HEK293 (cell line): ENCODE measurements around the gene MED15.

Experiments
- CTCF ChIA-PET: fragments of 350-600 bp; formaldehyde crosslinking; extraction: SDS; loops from one replicate; lab custom pipeline; 2021; ENCODE audit warnings: antibody characterized with exemption; lab: Yijun Ruan, JAX
- POLR2A ChIA-PET: fragments of 300-600 bp; formaldehyde crosslinking; extraction: SDS; loops from one replicate; lab custom pipeline; 2020; ENCODE audit warnings: antibody characterized with exemption, inconsistent platforms; lab: Yijun Ruan, JAX
- H3K27ac ChIP-seq: fragments of 200-500 bp; sonication (Bioruptor generic); 2 replicates; pipeline ENCODE4 v1.5.1; 2014; ENCODE audit warnings: low read depth, low read length, control low read depth, inconsistent platforms; ENCODE audit errors: extremely low read depth
- H3K36me3 ChIP-seq, 2 experiments: fragments of 200-500 bp in 1 of 2; sonication (Bioruptor generic) in 1 of 2; 1 replicate in 1 of 2; 2 replicates in 1 of 2; pipeline ENCODE4 v1.5.1; 2014 to 2017; ENCODE audit warnings: inconsistent platforms in 2 of 2, low read length in 2 of 2; ENCODE audit not compliant: control insufficient read depth in 2 of 2, insufficient read depth in 1 of 2
- H3K4me1 ChIP-seq: fragments of 200-500 bp; sonication (Bioruptor generic); 2 replicates; pipeline ENCODE4 v1.5.1; 2014; ENCODE audit warnings: mild to moderate bottlenecking, low read length, inconsistent platforms; ENCODE audit not compliant: control insufficient read depth, insufficient read depth
- H3K4me3 ChIP-seq: 2 replicates; pipeline ENCODE4 v1.5.1; 2011; ENCODE audit warnings: low read depth, mild to moderate bottlenecking, control low read depth, low read length, moderate library complexity
- H3K9me3 ChIP-seq: fragments of 200-500 bp; sonication (Bioruptor generic); 2 replicates; pipeline ENCODE4 v1.5.1; 2014; ENCODE audit warnings: low read depth, low read length, inconsistent platforms; ENCODE audit not compliant: control insufficient read depth, insufficient read depth
- FEZF1 ChIP-seq: fragments of 450-650 bp; formaldehyde crosslinking; IDR thresholded peaks from 2 replicates; pipeline ENCODE4 v1.5.1; 2016; ENCODE audit warnings: missing biosample characterization, missing genetic modification characterization
- GLIS2 ChIP-seq: fragments of 450-650 bp; formaldehyde crosslinking; IDR thresholded peaks from 2 replicates; pipeline ENCODE4 v1.5.1; 2016; ENCODE audit warnings: missing biosample characterization, missing genetic modification characterization
- SCRT2 ChIP-seq: fragments of 450-650 bp; formaldehyde crosslinking; IDR thresholded peaks from 2 replicates; pipeline ENCODE4 v1.5.1; 2016; ENCODE audit warnings: missing biosample characterization, missing genetic modification characterization
- ZBTB21 ChIP-seq: fragments of 450-650 bp; formaldehyde crosslinking; IDR thresholded peaks from 2 replicates; pipeline ENCODE4 v1.5.1; 2017; ENCODE audit warnings: missing biosample characterization, missing genetic modification characterization
- ZNF155 ChIP-seq: fragments of 450-650 bp; formaldehyde crosslinking; IDR thresholded peaks from 2 replicates; pipeline ENCODE4 v1.5.1; 2016; ENCODE audit warnings: missing biosample characterization, missing genetic modification characterization
- ZNF18 ChIP-seq: fragments of 450-650 bp; formaldehyde crosslinking; IDR thresholded peaks from 2 replicates; pipeline ENCODE4 v1.5.1; 2016; ENCODE audit warnings: missing biosample characterization, missing genetic modification characterization
- ZNF239 ChIP-seq: fragments of 450-650 bp; formaldehyde crosslinking; IDR thresholded peaks from 2 replicates; pipeline ENCODE4 v1.5.1; 2016; ENCODE audit warnings: missing biosample characterization, missing genetic modification characterization
- ZNF248 ChIP-seq: fragments of 450-650 bp; formaldehyde crosslinking; IDR thresholded peaks from 2 replicates; pipeline ENCODE4 v1.5.1; 2017; ENCODE audit warnings: missing biosample characterization, missing genetic modification characterization
- ZNF274 ChIP-seq, 2 experiments: fragments of 200-500 bp in 1 of 2; fragments of 450-650 bp in 1 of 2; sonication (Bioruptor generic) in 1 of 2; formaldehyde crosslinking in 1 of 2; IDR thresholded peaks; 2 replicates each; pipeline versions ENCODE4 v1.5.1 to v1.6.1; 2014 to 2016; ENCODE audit warnings: borderline replicate concordance in 1 of 2, inconsistent platforms in 1 of 2, low read length in 1 of 2, missing biosample characterization in 1 of 2, missing genetic modification characterization in 1 of 2
- ZNF350 ChIP-seq: fragments of 450-650 bp; formaldehyde crosslinking; IDR thresholded peaks from 2 replicates; pipeline ENCODE4 v1.5.0; 2017; ENCODE audit warnings: missing biosample characterization, mild to moderate bottlenecking, missing genetic modification characterization
- ZNF585B ChIP-seq: fragments of 450-650 bp; formaldehyde crosslinking; IDR thresholded peaks from 2 replicates; pipeline ENCODE4 v1.5.1; 2016; ENCODE audit warnings: missing biosample characterization, missing genetic modification characterization
- ZNF664 ChIP-seq: fragments of 450-650 bp; formaldehyde crosslinking; IDR thresholded peaks from 2 replicates; pipeline ENCODE4 v1.5.1; 2016; ENCODE audit warnings: missing biosample characterization, missing genetic modification characterization
- ZNF707 ChIP-seq: fragments of 450-650 bp; formaldehyde crosslinking; IDR thresholded peaks from 2 replicates; pipeline ENCODE4 v1.5.1; 2016; ENCODE audit warnings: missing biosample characterization, missing genetic modification characterization
- ZNF76 ChIP-seq: fragments of 450-650 bp; formaldehyde crosslinking; IDR thresholded peaks from 2 replicates; pipeline ENCODE4; 2016; ENCODE audit warnings: low read depth, missing biosample characterization, missing genetic modification characterization, borderline replicate concordance
- ZNF768 ChIP-seq: fragments of 450-650 bp; formaldehyde crosslinking; IDR thresholded peaks from 2 replicates; pipeline ENCODE4 v1.5.1; 2018; ENCODE audit warnings: missing biosample characterization, mild to moderate bottlenecking, missing genetic modification characterization
- ZNF837 ChIP-seq: fragments of 450-650 bp; formaldehyde crosslinking; IDR thresholded peaks from 2 replicates; pipeline ENCODE4 v1.5.1; 2016; ENCODE audit warnings: missing biosample characterization, missing genetic modification characterization
- ZSCAN23 ChIP-seq: fragments of 450-650 bp; formaldehyde crosslinking; IDR thresholded peaks from 2 replicates; pipeline ENCODE4 v1.5.1; 2016; ENCODE audit warnings: missing biosample characterization, missing genetic modification characterization
- TF ChIP-seq, protein P1 (sequence below): fragments of 450-650 bp; formaldehyde crosslinking; IDR thresholded peaks from 2 replicates; pipeline ENCODE4 v1.5.1; 2017; ENCODE audit warnings: missing biosample characterization, missing genetic modification characterization

MED15 gene

GRCh38 chr22:20514658-20515406 is 7.4 kb downstream of the MED15 start:
- POLR2A ChIA-PET = interaction anchor here (4.2 kb wide), 1 partner anchor 12 kb away, joined by 16 read pairs; no protein-coding TSS in a partner anchor
- Histone ChIP-seq H3K9me3 (no peaks in the 10 kb centered on the region), H3K4me1 (peaks cover 3% of the 10 kb centered on the region; the same call in 1 of the 2 replicates), H3K27ac (no peak overlapping the region), H3K4me3 (no peak overlapping the region), H3K36me3 (peaks cover 9 to 57% of the 10 kb centered on the region in 2 experiments; a peak in 2 of 3 replicates)
- peak; percentile 43; the same call in 1 of the 2 replicates for TF ChIP-seq SCRT2
- no peak for TF ChIP-seq ZSCAN23 (tag by site-specific recombination)
- TF ChIP-seq, all 188 proteins: peak for 1
- CTCF ChIA-PET = interaction anchor here (0.7 to 1.3 kb wide), 2 partner anchors 32 to 49 kb away, joined by 3 to 9 read pairs; no protein-coding TSS in a partner anchor

GRCh38 chr22:20516399-20516798 is 9.0 kb downstream of the MED15 start:
- Histone ChIP-seq H3K9me3 (no peaks in the 10 kb centered on the region), H3K27ac (no peak overlapping the region), H3K4me3 (no peak overlapping the region), H3K36me3 (peaks cover 9 to 61% of the 10 kb centered on the region in 2 experiments; a peak in 2 of 3 replicates), H3K4me1 (no peaks in the 10 kb centered on the region)
- TF ChIP-seq ZBTB21 (tag by site-specific recombination) (no peak), ZNF76 (tag by site-specific recombination) (no peak), ZNF18 (tag by site-specific recombination) (no peak), ZNF248 (no peak), ZNF155 (tag by site-specific recombination) (no peak), ZNF707 (tag by site-specific recombination) (no peak), ZNF585B (tag by site-specific recombination) (no peak), ZNF837 (tag by site-specific recombination) (no peak), ZNF239 (tag by site-specific recombination) (no peak), ZNF274 (IDR thresholded peaks at IDR 0.05; ENCODE audit: low read length) (no peak), ZNF274 (tag by site-specific recombination; IDR thresholded peaks at IDR 0.05; ENCODE audit: borderline replicate concordance) (no peak), GLIS2 (no peak)
- TF ChIP-seq, protein P1, sequence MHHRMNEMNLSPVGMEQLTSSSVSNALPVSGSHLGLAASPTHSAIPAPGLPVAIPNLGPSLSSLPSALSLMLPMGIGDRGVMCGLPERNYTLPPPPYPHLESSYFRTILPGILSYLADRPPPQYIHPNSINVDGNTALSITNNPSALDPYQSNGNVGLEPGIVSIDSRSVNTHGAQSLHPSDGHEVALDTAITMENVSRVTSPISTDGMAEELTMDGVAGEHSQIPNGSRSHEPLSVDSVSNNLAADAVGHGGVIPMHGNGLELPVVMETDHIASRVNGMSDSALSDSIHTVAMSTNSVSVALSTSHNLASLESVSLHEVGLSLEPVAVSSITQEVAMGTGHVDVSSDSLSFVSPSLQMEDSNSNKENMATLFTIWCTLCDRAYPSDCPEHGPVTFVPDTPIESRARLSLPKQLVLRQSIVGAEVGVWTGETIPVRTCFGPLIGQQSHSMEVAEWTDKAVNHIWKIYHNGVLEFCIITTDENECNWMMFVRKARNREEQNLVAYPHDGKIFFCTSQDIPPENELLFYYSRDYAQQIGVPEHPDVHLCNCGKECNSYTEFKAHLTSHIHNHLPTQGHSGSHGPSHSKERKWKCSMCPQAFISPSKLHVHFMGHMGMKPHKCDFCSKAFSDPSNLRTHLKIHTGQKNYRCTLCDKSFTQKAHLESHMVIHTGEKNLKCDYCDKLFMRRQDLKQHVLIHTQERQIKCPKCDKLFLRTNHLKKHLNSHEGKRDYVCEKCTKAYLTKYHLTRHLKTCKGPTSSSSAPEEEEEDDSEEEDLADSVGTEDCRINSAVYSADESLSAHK = no peak
- ChIA-PET CTCF (interaction anchor here (0.6 to 0.7 kb wide), 2 partner anchors 46 to 56 kb away, joined by 3 read pairs; no protein-coding TSS in a partner anchor), POLR2A (no interaction called here)

DNA sequence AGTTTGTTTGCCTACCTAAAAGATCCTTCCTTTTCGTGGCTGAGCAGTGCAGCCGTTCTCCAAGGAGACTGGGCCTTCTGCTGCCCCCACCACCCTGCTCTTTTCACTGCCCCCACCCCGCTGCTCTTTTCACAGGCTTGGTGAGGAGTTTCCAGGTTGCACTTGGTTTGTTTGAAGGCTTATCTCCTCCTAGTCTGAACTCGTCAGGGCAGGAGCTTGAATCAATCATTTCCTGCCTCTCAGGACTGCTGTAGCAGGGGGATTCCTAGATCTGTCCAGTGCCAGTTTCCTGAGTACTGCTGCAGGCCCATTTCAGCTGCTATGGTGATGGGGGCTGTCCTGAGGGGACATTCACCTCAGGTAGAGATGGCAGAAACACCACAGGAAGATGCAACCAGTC is 10.0 kb downstream of the MED15 start:
- H3K9me3 ChIP-seq = no peaks in the 10 kb centered on the region
- ChIA-PET CTCF (no interaction called here), POLR2A (interaction anchor here (1.1 to 2.0 kb wide), 2 partner anchors 10 to 13 kb away, joined by 4 to 8 read pairs; partner anchors contain the start of gene MED15)
- no peaks in the 10 kb centered on the region for H3K4me1 ChIP-seq
- TF ChIP-seq ZNF664 (tag by site-specific recombination) (no peak), ZNF768 (tag by site-specific recombination) (no peak), ZNF350 (tag by site-specific recombination) (no peak), FEZF1 (tag by site-specific recombination) (peak; percentile 81)
- H3K27ac ChIP-seq = no peak overlapping the region
- no peak overlapping the region for H3K4me3 ChIP-seq
- peaks cover 9 to 68% of the 10 kb centered on the region in 2 experiments; a peak in 2 of 3 replicates for H3K36me3 ChIP-seq
